Body of pancreas (tissue), 4 donors: ENCODE data around the gene PLAGL1. TPM values are rescaled to one million over a fixed set of nuclear protein-coding genes. Genes with fewer than 3 reads are reported as not detected.
A peak's percentile ranks its signal among the peaks of the same experiment; 100 is the strongest.

Experiments
- ATAC-seq: fragments of 150-250 bp; one replicate; pipeline ENCODE4 v1.9.1; 2016
- DNase-seq, 4 donors: peaks; one replicate each; pipeline ENCODE4 v3.0.0-alpha.2; 2019
- H3K27ac ChIP-seq, 4 donors: fragments of 200-600 bp; sonication (generic); 1 replicate in 3 of 4; 2 replicates in 1 of 4; pipeline versions ENCODE4 v1.5.1 to v1.6.1; 2016 to 2019; ENCODE audit warnings: mild to moderate bottlenecking in 1 of 4, mixed read lengths in 1 of 4, moderate library complexity in 1 of 4
- H3K27me3 ChIP-seq, 2 donors: fragments of 200-600 bp; sonication (generic); one replicate each; pipeline ENCODE4 v1.6.0; 2016; ENCODE audit warnings: mild to moderate bottlenecking in 1 of 2
- H3K36me3 ChIP-seq, 2 donors: fragments of 200-600 bp; sonication (generic); replicated peaks in 1 of 2; 2 replicates each; pipeline ENCODE4 v1.5.1; 2016; ENCODE audit warnings: low read depth in 2 of 2; ENCODE audit not compliant: insufficient read depth in 1 of 2
- H3K4me1 ChIP-seq: fragments of 200-600 bp; sonication (generic); one replicate; pipeline ENCODE4 v1.6.0; 2016
- H3K4me3 ChIP-seq, 2 donors: fragments of 200-600 bp; sonication (generic); 1 replicate in 1 of 2; 2 replicates in 1 of 2; pipeline ENCODE4 v1.5.1; 2016 to 2019
- H3K9me3 ChIP-seq, 3 donors: fragments of 200-600 bp; sonication (generic); 1 replicate in 2 of 3; 2 replicates in 1 of 3; pipeline ENCODE4 v1.5.1; 2016
- CTCF ChIP-seq, 7 experiments: fragments of 450-650 bp in 4 of 7; fragments of 200-600 bp in 3 of 7; sonication (generic) in 3 of 7; IDR thresholded peaks; one replicate each; pipeline ENCODE4 v1.5.1; 2016 to 2019; ENCODE audit warnings: antibody characterized with exemption in 7 of 7
- POLR2A ChIP-seq, 3 donors: fragments of 450-650 bp; IDR thresholded peaks; one replicate each; pipeline ENCODE4 v1.6.1; 2016; ENCODE audit warnings: antibody characterized with exemption in 3 of 3, mild to moderate bottlenecking in 2 of 3
- WGBS, 2 donors: methylation state at CpG; one replicate each; pipeline ENCODE4 v1.1.5; 2017; 5-methylcytosine and 5-hydroxymethylcytosine counted together
- intact Hi-C: fragments of 100-400 bp; cut with DNase I; formaldehyde crosslinking; loops from one replicate; pipeline ENCODE4 v1.15.1; 2023
- total RNA-seq, 2 donors: library from RNA; depleted of rRNA; stranded (reverse); fragments of >200 nt; gene quantifications; one replicate each; pipeline ENCODE4 v1.1.0, GENCODE V29; 2016

Gene PLAGL1
- total RNA-seq, 2 donors from 2014 or later = 22.1 to 23.3 TPM

GRCh38 chr6:144023216-144023615 lies 15.2 kb upstream of the PLAGL1 start:
- intact Hi-C loops = no loop called here
- TF ChIP-seq POLR2A (IDR thresholded peaks at IDR 0.05) (no peak), CTCF (IDR thresholded peaks at IDR 0.05) (no peak)
- Histone ChIP-seq H3K36me3 (no peaks in the 10 kb centered on the region), H3K4me3 (no peak overlapping the region), H3K27me3 (no peaks in the 10 kb centered on the region), H3K27ac (no peak overlapping the region), H3K4me1 (no peaks in the 10 kb centered on the region), H3K9me3 (no peaks in the 10 kb centered on the region)
- ATAC-seq (no peak), DNase-seq (no peak)
- 74 to 84% methylated on average over 4 of the region's 4 CpGs for WGBS, 2 donors

GRCh38 chr6:144019929-144020328 lies 11.9 kb upstream of the PLAGL1 start:
- Histone ChIP-seq H3K27ac (no peak overlapping the region), H3K9me3 (no peaks in the 10 kb centered on the region), H3K4me1 (no peaks in the 10 kb centered on the region), H3K27me3 (no peaks in the 10 kb centered on the region), H3K4me3 (no peak overlapping the region), H3K36me3 (no peaks in the 10 kb centered on the region)
- WGBS, 2 donors = 63% methylated on average over 5 of the region's 5 CpGs
- TF ChIP-seq POLR2A (IDR thresholded peaks at IDR 0.05) (no peak), CTCF (IDR thresholded peaks at IDR 0.05) (no peak)
- intact Hi-C loops = loop anchor here (5.0 kb wide), 1 partner anchor 448 kb away; no protein-coding TSS in a partner anchor
- DNase-seq (no peak), ATAC-seq (no peak)

GRCh38 chr6:144017166-144018094 lies 9.4 kb upstream of the PLAGL1 start:
- Histone ChIP-seq H3K27me3 (no peaks in the 10 kb centered on the region), H3K27ac (no peak overlapping the region), H3K4me3 (no peak overlapping the region), H3K9me3 (no peaks in the 10 kb centered on the region), H3K4me1 (no peaks in the 10 kb centered on the region), H3K36me3 (no peaks in the 10 kb centered on the region)
- TF ChIP-seq CTCF (IDR thresholded peaks at IDR 0.05) (no peak), POLR2A (IDR thresholded peaks at IDR 0.05) (no peak)
- DNase-seq = no peak
- 62 to 68% methylated on average over 5 of the region's 5 CpGs for WGBS, 2 donors
- intact Hi-C loops = loop anchor here (5.0 kb wide), 1 partner anchor 445 kb away; no protein-coding TSS in a partner anchor
- ATAC-seq = no peak

- TF ChIP-seq POLR2A (IDR thresholded peaks at IDR 0.05) (no peak), CTCF (IDR thresholded peaks at IDR 0.05) (peak; percentile 81 to 93 (median 91))
- no peak overlapping the region for H3K27ac ChIP-seq
- intact Hi-C loops = loop anchor here (5.0 kb wide), 1 partner anchor 71 kb away; no protein-coding TSS in a partner anchor
- H3K36me3 ChIP-seq = no peaks in the 10 kb centered on the region
- no peaks in the 10 kb centered on the region for H3K27me3 ChIP-seq
- no peak overlapping the region for H3K4me3 ChIP-seq
- no peaks in the 10 kb centered on the region for H3K9me3 ChIP-seq
- ATAC-seq = no peak
- 12 to 13% methylated on average over 8 of the region's 8 CpGs for WGBS, 2 donors
- no peaks in the 10 kb centered on the region for H3K4me1 ChIP-seq
- peak; percentile 81 to 87 (median 82) for DNase-seq
These were observed 5.4 kb upstream of the PLAGL1 start for GRCh38 chr6:144013486-144013909.
